ENCODE measurements around the gene HAPSTR1. TPM values are rescaled to one million over a fixed set of nuclear protein-coding genes. Genes with fewer than 3 reads are reported as not detected.
A peak's percentile ranks its signal among the peaks of the same experiment; 100 is the strongest.

Gene HAPSTR1
- total RNA-seq, 4 donors from 2014 or later, result 16.1 to 113 (median 45.9) TPM

DNA sequence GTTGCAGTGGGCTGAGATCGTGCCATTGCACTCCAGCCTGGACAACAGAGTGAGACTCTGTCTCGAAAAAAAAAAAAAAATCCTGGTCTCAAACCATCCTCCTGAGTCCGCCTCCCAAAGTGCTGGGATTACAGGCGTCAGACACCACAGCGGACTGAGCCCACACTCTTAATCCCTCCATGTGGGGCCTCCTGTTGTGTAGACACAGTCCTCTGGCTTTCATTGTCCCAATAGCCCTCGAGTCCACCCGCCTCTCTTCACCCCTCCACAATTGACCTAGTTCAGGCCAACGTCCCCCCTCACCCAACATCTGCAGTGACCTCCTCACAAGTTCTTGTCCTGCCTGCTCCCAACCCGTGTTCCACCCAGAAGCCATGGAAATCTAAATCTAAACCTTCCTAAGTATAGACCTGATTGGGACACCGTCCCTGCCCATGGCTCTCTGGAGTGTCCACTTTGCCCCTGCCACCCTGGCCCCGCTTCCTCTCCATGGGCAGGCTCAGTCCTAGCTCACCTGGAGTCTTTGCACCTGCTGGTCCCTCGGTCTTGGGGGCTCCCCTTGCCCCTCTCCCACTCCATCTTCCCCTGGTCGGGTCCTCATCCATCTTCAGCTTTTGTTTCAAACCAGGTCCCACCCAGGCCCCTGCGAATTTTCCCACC is 46.7 kb downstream of the HAPSTR1 start:
- Histone ChIP-seq H3K27ac (no peak overlapping the region), H3K36me3 (no peaks in the 10 kb centered on the region), H3K4me1 (no peaks in the 10 kb centered on the region), H3K9me3 (no peaks in the 10 kb centered on the region), H3K4me3 (no peak overlapping the region), H3K27me3 (no peaks in the 10 kb centered on the region)
- intact Hi-C loops (cut with DNase I; ENCODE audit: low total_unique reads), result no loop called here
- TF ChIP-seq POLR2A (IDR thresholded peaks at IDR 0.05), result no peak
- TF ChIP-seq, protein P1, sequence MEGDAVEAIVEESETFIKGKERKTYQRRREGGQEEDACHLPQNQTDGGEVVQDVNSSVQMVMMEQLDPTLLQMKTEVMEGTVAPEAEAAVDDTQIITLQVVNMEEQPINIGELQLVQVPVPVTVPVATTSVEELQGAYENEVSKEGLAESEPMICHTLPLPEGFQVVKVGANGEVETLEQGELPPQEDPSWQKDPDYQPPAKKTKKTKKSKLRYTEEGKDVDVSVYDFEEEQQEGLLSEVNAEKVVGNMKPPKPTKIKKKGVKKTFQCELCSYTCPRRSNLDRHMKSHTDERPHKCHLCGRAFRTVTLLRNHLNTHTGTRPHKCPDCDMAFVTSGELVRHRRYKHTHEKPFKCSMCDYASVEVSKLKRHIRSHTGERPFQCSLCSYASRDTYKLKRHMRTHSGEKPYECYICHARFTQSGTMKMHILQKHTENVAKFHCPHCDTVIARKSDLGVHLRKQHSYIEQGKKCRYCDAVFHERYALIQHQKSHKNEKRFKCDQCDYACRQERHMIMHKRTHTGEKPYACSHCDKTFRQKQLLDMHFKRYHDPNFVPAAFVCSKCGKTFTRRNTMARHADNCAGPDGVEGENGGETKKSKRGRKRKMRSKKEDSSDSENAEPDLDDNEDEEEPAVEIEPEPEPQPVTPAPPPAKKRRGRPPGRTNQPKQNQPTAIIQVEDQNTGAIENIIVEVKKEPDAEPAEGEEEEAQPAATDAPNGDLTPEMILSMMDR (IDR thresholded peaks at IDR 0.05), result no peak
- no peak for DNase-seq

DNA sequence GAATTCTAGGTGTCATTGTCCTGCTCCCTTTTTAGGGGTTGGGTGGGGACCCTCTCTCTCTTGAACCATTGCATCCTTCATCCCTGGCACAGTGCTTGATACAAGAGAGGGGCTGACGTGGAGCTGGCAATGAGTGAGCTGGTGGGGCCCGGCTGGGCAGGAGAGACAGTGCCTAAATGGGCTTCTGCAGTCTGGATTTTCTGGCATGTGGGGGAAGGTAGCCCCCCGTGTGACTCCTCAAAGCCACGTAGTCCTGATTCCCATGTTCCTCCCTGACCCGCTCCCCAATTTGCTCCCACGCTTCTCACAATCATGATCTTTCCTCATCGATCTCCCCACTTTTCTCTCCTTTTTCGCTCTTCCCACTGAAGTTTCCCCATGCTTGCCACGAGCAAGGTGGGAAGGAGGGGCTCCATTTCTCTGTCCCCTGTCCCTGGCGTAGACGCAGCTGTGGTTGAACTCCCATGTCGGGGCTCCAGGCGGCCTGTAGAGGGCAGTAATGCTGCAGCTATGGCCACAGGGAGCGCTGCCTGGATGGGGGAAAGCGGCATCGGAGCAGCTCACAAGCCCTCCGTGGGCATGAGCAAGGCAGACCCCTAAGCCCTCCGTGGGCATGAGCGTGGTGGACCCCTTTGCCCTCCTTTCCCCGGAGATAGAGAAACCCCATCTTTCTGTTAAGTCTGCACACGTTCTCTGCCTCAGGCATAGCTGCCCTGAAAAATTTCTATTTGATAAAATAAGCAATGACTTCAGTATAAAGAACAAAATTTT is 47.5 kb downstream of the HAPSTR1 start:
- intact Hi-C loops (cut with DNase I; ENCODE audit: low total_unique reads), result no loop called here
- Histone ChIP-seq H3K27ac (no peak overlapping the region), H3K9me3 (no peaks in the 10 kb centered on the region), H3K36me3 (no peaks in the 10 kb centered on the region), H3K4me1 (no peaks in the 10 kb centered on the region), H3K4me3 (no peak overlapping the region), H3K27me3 (no peaks in the 10 kb centered on the region)
- TF ChIP-seq, protein P1 (IDR thresholded peaks at IDR 0.05), result peak; percentile 60 to 75 (median 68)
- TF ChIP-seq POLR2A (IDR thresholded peaks at IDR 0.05), result no peak
- peak; percentile 40 to 56 for DNase-seq

DNA sequence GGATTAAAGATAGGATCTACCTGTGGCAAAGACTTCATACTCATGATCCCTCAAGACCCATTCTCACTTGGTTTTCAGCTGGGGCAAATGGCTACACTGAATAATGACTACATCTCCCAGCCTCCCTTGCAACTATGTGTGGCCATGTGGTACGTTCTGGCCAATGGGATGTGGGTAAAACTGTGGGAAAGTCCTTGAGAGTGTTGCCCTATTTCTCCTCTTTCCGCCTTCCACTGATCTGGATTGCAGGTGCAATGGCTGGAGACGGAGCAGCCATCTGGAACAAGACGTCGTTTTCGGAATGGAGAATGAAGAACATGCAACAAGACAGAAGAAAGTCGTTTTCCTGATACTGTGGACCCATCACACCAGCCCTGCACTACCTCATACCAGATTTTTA is 48.5 kb downstream of the HAPSTR1 start:
- DNase-seq, result no peak
- intact Hi-C loops (cut with DNase I; ENCODE audit: low total_unique reads), result no loop called here

More for the DNA sequence above, 48.5 kb downstream of the HAPSTR1 start:
- no peaks in the 10 kb centered on the region for H3K9me3 ChIP-seq
- no peak overlapping the region for H3K27ac ChIP-seq
- TF ChIP-seq, protein P1 (IDR thresholded peaks at IDR 0.05), result no peak
- TF ChIP-seq POLR2A (IDR thresholded peaks at IDR 0.05), result no peak
- no peaks in the 10 kb centered on the region for H3K4me1 ChIP-seq
- H3K27me3 ChIP-seq, result no peaks in the 10 kb centered on the region
- no peaks in the 10 kb centered on the region for H3K36me3 ChIP-seq
- no peak overlapping the region for H3K4me3 ChIP-seq

Other genes with a start within 250 kb of the HAPSTR1 start
- 10 to 100 TPM; 20.0 to 79.2 (median 67.4) TPM for gene CARHSP1, start 222.6 kb upstream of the HAPSTR1 start, total RNA-seq
- not detected for gene LITAFD, start 209.3 kb upstream of the HAPSTR1 start, total RNA-seq
- gene USP7, start 127.7 kb upstream of the HAPSTR1 start, total RNA-seq, result 100 to 1,000 TPM in 2 of 4 donors, 10 to 100 TPM in 2; 20.9 to 223 (median 122) TPM